SJSA1 (cell line): ENCODE data around the gene ANKS3. TPM values are rescaled to one million over a fixed set of nuclear protein-coding genes. Genes with fewer than 3 reads are reported as not detected.

Experiments used
- DNase-seq, 2 experiments: peaks; one replicate each; pipeline ENCODE4 v3.0.0-alpha.2; 2015 to 2020; ENCODE audit warnings: low spot score in 2 of 2, low read depth in 1 of 2
- H3K27ac ChIP-seq: fragments of 250-450 bp; sonication (Bioruptor Pico); 2 replicates; pipeline ENCODE4 v1.5.1; 2020; ENCODE audit warnings: mild to moderate bottlenecking, moderate library complexity
- H3K27me3 ChIP-seq: fragments of 250-450 bp; sonication (Bioruptor Pico); replicated peaks from 2 replicates; pipeline ENCODE4 v1.5.1; 2020; ENCODE audit warnings: mild to moderate bottlenecking, moderate library complexity
- H3K36me3 ChIP-seq: fragments of 250-450 bp; sonication (Bioruptor Pico); 2 replicates; pipeline ENCODE4 v1.5.1; 2020; ENCODE audit warnings: mild to moderate bottlenecking
- H3K4me1 ChIP-seq: fragments of 250-450 bp; sonication (Bioruptor Pico); replicated peaks from 2 replicates; pipeline ENCODE4 v1.6.1; 2021; ENCODE audit warnings: mild to moderate bottlenecking
- H3K4me3 ChIP-seq: fragments of 250-450 bp; sonication (Bioruptor Pico); 2 replicates; pipeline ENCODE4 v1.5.1; 2020; ENCODE audit warnings: mild to moderate bottlenecking
- H3K9me3 ChIP-seq: fragments of 250-450 bp; sonication (Bioruptor Pico); replicated peaks from 2 replicates; pipeline ENCODE4 v1.5.1; 2020; ENCODE audit warnings: mild to moderate bottlenecking
- total RNA-seq: library from RNA; depleted of rRNA; stranded (reverse); fragments of >200 nt; shearing (Covaris generic); gene quantifications from 2 replicates; pipeline ENCODE4 v1.2.3, GENCODE V29; 2014

Gene ANKS3
- total RNA-seq, 1 experiment from 2014 or later = 20.9 TPM

DNA sequence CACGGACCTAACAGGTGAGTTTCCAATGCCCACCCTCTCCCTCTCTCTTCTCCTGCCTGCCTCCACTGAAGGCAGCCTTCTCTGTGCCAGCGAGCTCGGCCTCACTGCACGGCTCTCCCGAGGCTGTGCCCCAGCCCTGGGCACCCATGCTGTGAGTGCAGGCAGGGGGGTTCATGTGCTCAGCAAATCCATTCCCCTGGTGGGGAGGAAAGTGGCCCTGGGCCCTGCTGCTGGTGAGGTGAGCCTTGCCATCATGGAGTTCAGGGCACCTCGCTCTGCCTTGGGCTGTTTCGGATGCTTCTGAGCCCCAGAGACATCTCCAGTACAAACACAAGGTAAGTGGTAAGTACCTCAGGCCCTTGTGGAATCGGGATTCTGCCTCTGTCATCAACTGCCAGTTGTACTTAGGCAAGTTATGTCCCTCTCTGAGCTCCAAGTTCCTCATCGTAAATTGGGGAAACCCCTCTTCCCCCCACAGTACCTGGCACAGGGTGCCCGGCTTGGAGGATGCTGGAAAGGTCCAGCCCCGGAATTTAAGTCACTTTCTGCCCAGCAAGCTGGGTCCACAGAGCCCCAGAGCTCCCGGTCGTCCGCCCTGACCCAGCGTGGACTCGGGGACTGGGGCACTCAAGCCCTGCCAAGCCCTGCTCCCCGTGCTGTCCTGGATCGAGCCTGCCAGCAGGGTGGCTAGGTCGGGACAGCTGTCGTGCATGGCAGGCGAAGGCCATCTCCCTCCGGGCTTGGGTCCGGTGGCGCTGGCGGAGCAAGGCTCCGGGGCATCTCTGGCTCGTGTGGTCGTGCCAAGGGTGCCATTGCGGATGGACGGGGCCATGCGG, 41.4 kb downstream of the ANKS3 start:
- DNase-seq = no peak
- Histone ChIP-seq H3K9me3 (no peaks in the 10 kb centered on the region), H3K27ac (no peak overlapping the region), H3K4me1 (peaks cover 14% of the 10 kb centered on the region), H3K4me3 (peak overlapping the region; percentile 91), H3K36me3 (peaks cover 51% of the 10 kb centered on the region), H3K27me3 (no peaks in the 10 kb centered on the region)

DNA sequence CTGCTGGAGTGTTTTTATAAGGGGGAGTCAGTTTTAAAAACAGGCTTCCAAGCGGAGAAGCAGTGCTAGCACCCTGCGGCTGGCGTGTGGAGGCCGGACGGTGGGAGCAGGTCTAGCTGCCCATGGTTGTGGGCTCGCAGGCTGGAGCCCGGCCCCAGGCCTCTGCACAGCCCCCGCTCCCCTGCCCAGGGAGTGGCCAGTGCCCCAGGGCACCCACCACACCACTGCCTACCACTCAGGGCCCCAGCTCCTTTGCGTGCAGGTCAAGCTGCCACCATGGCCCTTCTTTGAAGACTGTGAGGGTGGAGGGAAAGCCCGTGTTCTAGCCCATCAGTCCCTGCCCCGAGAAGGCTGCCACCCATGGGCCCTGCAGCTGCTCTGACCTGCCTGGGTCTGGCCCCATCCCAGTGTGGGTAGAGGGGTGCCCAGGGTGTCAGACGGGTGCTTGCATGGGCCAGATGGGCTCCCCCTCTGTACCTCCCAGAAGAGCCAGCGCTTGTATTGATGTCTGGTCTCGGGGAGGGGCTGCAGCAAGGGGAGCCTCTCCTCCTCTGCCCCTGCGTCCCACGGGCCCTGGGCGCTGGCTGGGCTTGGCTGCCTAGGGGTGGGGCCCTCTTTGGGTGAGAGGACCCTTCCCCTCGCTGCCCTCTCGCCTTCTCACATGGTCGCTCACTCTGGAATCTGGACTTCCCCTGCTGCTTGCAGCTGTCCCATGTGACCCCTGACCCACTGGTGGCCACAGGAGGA, 42.2 kb downstream of the ANKS3 start:
- H3K9me3 ChIP-seq = no peaks in the 10 kb centered on the region
- no peak overlapping the region for H3K27ac ChIP-seq
- H3K4me3 ChIP-seq = no peak overlapping the region
- no peak for DNase-seq
- H3K27me3 ChIP-seq = no peaks in the 10 kb centered on the region
- peaks cover 49% of the 10 kb centered on the region for H3K36me3 ChIP-seq
- H3K4me1 ChIP-seq = peaks cover 14% of the 10 kb centered on the region

DNA sequence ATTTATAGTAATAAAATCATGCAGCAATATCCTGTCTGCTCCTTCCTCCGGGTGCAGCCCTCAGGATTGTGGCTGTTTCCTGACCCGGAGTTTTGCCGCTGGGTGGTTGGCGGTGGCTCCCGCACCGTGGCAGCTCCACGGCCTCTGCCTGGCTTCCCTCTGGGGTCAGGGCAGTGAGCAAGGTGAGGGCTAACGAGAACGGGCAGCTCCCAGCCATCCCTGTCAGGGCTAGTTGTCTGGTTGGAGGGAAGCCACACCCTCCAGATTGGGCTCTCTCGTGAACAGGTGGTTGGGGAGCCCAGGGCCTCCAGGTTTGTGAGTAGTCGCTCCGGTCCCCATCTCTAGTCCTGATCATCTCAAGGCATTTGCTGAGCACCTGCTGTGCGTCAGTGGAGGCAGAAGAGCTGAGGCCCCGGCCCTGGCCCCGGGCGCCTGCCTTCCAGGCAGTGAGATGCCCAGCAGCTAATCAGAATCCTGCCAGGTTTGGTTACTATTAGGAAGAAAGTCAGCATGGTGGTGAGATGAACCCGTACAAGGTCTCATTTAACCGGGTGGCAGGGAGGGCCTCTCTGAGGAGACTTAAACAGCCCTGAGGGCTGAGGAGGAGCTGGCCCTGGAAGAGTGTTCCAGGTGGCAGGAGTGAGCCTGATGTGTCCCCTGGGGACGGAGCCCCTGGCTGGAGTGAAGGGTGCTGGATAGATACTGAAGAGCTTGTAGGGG, 43.0 kb downstream of the ANKS3 start:
- H3K4me1 ChIP-seq = peaks cover 14% of the 10 kb centered on the region
- peaks cover 47% of the 10 kb centered on the region for H3K36me3 ChIP-seq
- H3K4me3 ChIP-seq = no peak overlapping the region
- H3K27me3 ChIP-seq = no peaks in the 10 kb centered on the region
- DNase-seq = no peak
- H3K9me3 ChIP-seq = no peaks in the 10 kb centered on the region
- no peak overlapping the region for H3K27ac ChIP-seq

DNA sequence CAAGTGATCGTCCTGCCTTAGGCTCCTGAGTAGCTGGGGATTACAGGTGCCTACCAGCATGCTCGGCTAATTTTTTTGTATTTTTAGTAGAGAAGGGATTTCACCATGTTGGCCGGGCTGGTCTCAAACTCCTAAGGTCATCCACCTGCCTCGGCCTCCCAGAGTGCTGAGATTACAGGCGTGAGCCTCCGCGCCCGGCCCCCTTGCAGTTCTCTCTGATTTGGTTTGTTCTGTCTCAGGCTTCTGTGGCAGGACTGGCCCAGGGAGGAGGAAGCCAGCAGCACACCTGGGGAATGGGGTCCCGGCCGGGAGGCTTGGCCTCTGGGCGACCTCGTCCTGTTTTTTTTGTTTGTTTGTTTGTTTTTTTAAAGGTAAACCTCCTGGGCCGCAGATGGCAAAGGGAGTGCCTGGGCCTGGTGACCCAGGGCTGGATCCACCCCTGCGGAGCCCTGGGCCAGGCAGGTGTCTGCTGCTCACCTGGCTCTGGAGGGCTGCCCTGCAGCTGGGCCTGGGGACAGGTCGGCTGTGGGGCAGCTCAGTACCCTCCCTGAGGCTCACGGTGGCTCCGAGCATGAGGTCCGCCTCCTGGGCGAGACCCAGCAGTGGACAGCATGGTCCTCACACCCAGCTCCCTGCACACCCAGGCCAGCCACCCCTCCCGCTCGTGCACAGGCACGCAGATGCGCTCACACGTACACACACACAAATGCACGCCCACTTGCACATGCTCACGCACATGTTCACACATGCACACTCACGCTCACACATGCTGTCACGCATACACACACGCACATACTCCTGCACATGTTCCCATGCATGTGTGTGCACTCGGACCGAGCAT, 44.0 kb downstream of the ANKS3 start:
- no peak for DNase-seq
- no peaks in the 10 kb centered on the region for H3K9me3 ChIP-seq
- no peaks in the 10 kb centered on the region for H3K27me3 ChIP-seq
- peaks cover 47% of the 10 kb centered on the region for H3K36me3 ChIP-seq
- peaks cover 14% of the 10 kb centered on the region for H3K4me1 ChIP-seq
- no peak overlapping the region for H3K27ac ChIP-seq
- no peak overlapping the region for H3K4me3 ChIP-seq

DNA sequence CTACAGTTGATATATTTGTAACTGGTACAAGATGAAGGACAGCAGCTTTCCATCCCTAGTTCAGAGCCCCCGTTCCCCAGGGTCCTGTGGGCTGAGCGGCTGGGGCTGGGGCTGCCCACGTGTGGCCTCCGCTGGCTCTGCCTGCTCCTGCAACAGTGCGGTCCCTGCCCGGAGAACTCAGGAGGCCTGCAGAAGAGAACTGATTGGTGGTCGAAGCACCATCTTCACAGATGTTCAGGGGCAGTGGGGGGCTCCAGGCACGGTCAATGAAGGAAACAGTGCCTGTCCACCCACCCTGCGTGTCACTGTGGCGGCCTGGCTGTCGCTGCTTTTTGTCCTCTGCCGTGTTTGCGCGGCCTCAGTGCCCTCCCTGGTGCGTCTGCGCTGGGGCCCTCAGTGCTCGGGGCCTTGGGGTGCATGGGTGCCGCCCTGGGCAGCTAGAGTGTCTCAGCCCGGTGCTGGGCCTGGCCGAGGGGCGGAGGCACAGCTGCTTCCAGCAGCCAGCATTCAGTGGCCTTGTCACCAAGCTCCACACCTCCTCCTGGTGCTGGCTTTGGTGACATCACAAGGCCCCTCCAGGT, 44.9 kb downstream of the ANKS3 start:
- H3K27me3 ChIP-seq = no peaks in the 10 kb centered on the region
- H3K4me1 ChIP-seq = peaks cover 10% of the 10 kb centered on the region
- H3K27ac ChIP-seq = no peak overlapping the region
- DNase-seq = no peak
- H3K36me3 ChIP-seq = peaks cover 51% of the 10 kb centered on the region
- H3K4me3 ChIP-seq = no peak overlapping the region
- H3K9me3 ChIP-seq = no peaks in the 10 kb centered on the region

DNA sequence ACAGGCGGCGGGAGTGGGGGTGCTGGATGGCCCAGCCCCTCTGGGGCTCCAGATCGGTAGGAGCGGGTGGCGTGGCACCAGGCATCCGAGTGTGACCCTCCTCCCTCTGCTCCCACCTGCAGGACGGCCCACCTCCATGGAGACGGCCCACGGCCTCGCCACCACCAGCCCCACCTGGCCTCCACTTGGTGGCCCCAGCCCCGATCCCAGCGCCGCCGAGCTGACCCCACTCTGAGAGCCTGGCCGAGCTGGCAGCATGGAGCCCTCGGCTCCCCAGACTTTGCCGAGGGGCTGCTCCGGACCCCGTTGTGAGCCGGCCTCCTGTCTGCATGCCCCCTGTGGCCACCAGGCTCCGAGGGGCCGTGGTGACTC, 45.4 kb downstream of the ANKS3 start:
- Histone ChIP-seq H3K9me3 (no peaks in the 10 kb centered on the region), H3K4me1 (peaks cover 10% of the 10 kb centered on the region), H3K27me3 (no peaks in the 10 kb centered on the region), H3K4me3 (no peak overlapping the region), H3K27ac (no peak overlapping the region), H3K36me3 (peaks cover 50% of the 10 kb centered on the region)
- DNase-seq = no peak

DNA sequence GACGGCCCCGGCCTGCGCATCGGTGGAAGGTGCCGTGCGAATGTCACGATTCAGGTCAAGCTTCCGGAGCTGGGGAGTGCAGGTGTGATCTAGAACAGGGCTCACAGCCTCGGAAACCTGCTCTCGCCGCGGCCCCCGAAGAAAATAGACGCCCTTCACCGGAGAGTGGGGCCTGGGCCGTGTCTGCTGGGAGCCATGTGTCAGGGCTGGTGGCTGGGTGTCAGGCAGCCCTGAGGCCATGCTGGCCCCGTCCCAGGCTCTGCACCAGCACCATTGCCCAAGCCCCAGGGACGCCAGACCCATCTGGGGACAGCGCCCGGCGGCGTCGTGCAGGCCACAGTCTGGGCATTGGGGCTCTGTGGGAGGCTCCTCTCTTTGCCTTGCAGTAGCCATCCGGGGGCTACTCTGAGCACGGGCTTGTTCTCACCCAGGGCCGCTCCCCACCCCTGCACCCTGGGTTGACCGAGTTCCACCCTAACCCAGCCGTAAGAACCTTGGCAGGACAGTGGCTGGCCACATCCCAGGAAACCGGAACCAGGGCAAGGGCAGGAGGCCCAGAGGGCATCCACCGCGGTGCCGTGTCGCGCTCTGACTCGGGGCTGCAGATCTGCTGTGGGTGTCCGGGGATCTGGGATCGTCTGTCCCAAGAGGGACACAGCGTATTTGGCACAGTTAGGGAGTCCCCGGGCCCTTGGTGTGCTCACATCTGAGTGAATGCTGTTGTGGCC, 46.0 kb downstream of the ANKS3 start:
- Histone ChIP-seq H3K4me1 (peaks cover 8% of the 10 kb centered on the region), H3K27ac (no peak overlapping the region), H3K27me3 (no peaks in the 10 kb centered on the region), H3K9me3 (no peaks in the 10 kb centered on the region), H3K4me3 (no peak overlapping the region), H3K36me3 (peaks cover 53% of the 10 kb centered on the region)
- no peak for DNase-seq

DNA sequence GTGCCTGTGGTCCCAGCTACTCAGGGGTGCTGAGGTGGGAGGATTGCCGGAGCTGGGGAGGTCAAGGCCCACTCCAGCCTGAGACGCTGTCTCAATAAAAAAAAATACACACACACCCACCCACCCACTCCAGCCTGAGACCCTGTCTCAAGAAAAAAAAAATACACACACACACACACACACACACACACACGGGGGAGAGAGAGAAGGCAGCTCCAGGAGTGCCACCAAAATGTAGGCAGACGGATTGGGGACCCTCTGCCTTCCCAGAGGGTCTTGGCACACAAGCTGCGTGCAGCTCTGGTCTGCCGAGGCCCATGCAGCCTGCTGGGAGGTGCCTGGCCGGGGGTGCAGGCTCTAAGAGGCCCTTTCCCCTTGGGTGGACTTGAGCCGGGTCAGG, 46.7 kb downstream of the ANKS3 start:
- no peak overlapping the region for H3K4me3 ChIP-seq
- H3K36me3 ChIP-seq = peaks cover 60% of the 10 kb centered on the region
- H3K27ac ChIP-seq = no peak overlapping the region
- peaks cover 2% of the 10 kb centered on the region for H3K4me1 ChIP-seq
- DNase-seq = no peak
- H3K27me3 ChIP-seq = no peaks in the 10 kb centered on the region
- no peaks in the 10 kb centered on the region for H3K9me3 ChIP-seq

DNA sequence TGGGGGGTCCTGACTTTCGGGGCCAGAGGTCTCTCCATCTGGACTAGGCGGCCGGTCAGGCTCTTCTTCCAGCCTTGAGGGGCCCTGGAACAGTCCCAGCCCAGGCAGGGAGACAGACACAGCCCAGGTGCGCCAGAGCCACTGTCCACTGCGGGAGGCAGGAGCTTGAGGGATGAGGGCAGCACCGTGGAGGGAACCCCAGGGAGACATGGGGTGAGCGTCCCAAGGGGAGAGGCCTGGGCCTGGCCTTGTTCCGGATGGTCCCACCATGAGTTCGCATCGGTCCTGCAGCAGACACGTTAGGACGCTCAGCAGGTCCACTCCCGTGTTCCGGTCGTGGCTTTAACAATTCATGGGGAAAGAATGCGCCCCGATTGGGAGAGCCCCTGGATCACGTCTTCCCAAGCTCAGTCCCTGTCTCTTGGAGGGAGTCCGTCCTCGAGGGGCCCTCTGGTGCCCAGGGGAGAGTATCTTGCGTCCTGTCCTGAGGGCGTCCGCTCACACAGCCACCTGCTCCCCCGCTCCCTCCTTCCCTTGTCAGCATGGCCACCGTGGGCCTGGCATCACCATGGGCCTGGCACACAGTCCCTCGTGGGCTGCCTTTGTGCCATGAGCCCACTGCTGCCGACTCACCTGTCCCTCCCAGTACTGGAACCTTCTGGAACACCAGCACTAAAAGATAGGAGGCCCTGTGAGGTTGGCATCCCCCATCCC, 47.4 kb downstream of the ANKS3 start:
- no peaks in the 10 kb centered on the region for H3K27me3 ChIP-seq
- no peaks in the 10 kb centered on the region for H3K9me3 ChIP-seq
- H3K4me3 ChIP-seq = no peak overlapping the region
- H3K4me1 ChIP-seq = no peaks in the 10 kb centered on the region
- peaks cover 68% of the 10 kb centered on the region for H3K36me3 ChIP-seq
- H3K27ac ChIP-seq = no peak overlapping the region
- no peak for DNase-seq

DNA sequence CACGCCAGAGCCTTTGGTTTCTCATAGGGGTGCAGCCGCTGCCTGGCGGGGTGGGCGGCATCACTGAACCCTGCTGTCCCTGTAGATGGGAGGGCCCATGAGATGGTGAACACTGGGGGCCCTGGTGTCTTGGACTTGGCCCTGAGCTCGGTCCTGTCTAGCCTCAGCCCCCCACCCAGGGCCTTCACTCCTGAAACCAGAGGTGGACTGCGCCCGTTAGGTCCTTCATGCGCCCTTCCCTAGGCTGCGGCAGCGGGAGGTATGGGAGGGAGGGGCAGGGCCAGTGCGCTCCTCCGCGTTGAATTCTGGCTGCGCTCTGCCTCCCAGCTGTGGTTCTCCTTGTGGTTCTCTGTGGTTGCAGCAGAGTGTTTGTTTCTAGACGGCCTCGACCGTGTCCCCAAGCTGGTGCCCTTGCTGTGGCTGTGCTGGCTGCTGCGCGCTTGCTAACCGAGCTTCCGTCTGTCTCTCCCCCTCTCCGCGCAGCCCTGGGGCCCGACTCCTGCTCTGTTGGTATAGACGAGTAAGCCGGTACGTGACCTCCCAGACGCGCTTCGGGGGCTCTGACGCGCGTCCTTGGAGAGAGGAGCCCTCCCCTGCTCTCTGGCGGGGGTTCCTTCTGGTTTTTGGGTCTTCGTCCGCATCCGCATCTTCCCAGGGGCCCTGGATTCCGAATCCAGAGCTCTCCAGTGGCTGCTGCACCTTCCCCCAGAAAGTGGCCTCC, 48.1 kb downstream of the ANKS3 start:
- H3K36me3 ChIP-seq = peaks cover 74% of the 10 kb centered on the region
- no peak for DNase-seq
- no peaks in the 10 kb centered on the region for H3K27me3 ChIP-seq
- H3K9me3 ChIP-seq = no peaks in the 10 kb centered on the region
- H3K4me1 ChIP-seq = no peaks in the 10 kb centered on the region
- no peak overlapping the region for H3K27ac ChIP-seq
- no peak overlapping the region for H3K4me3 ChIP-seq

DNA sequence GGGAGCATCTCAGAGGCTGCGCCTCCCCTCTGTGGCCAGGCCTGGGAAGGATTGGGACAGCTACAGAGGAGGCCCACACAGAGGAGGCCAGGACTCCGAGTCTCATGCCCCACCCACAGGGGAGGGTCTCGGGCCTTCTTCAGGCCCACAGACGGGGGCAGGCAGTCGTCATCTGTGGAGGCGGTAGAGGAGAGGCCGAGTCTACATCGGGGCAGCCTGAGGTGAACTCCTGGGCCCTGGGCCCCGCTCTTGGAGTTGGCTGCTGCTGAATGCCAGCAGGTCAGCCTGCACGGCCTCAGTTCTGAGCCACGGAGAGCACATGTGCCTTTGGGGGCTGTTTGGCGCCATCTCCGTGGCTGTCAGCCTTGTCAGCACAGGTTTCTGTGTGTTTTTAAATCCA, 48.8 kb downstream of the ANKS3 start:
- Histone ChIP-seq H3K27ac (no peak overlapping the region), H3K27me3 (no peaks in the 10 kb centered on the region), H3K36me3 (peaks cover 75% of the 10 kb centered on the region), H3K9me3 (no peaks in the 10 kb centered on the region), H3K4me3 (no peak overlapping the region), H3K4me1 (no peaks in the 10 kb centered on the region)
- DNase-seq = no peak

DNA sequence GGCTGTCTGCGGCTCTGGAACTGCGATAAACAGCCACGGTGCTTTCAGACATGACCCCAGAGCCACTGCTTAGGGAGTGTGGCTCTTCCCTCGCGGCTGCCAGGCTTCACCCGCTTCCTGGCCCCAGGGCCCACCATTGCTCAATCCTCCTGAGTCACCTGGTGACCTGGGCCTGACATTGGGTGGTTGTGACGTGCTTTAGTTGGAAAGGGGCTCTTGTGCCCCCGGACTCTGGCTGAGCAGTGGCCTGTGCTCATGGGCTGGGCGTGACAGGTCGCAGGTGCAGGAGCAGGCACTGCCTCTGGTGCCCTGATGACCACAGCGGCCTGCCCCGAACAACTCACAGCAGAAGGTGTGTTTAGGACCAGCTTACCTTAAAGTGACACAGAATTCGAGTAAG, 49.3 kb downstream of the ANKS3 start:
- H3K36me3 ChIP-seq = peaks cover 78% of the 10 kb centered on the region
- H3K9me3 ChIP-seq = no peaks in the 10 kb centered on the region

More for the DNA sequence above, 49.3 kb downstream of the ANKS3 start:
- Histone ChIP-seq H3K4me3 (no peak overlapping the region), H3K27ac (no peak overlapping the region), H3K27me3 (no peaks in the 10 kb centered on the region), H3K4me1 (no peaks in the 10 kb centered on the region)
- DNase-seq = no peak
